HG02763 (cell line): ENCODE results near the gene TSHZ2.

Source experiments
- ATAC-seq: cut with Tn5 transposase; IDR thresholded peaks from one replicate; pipeline ENCODE4 v1.9.1; 2021; ENCODE audit warnings: mild to moderate bottlenecking, moderate library complexity; ENCODE audit not compliant: unreplicated experiment

Gene TSHZ2

DNA sequence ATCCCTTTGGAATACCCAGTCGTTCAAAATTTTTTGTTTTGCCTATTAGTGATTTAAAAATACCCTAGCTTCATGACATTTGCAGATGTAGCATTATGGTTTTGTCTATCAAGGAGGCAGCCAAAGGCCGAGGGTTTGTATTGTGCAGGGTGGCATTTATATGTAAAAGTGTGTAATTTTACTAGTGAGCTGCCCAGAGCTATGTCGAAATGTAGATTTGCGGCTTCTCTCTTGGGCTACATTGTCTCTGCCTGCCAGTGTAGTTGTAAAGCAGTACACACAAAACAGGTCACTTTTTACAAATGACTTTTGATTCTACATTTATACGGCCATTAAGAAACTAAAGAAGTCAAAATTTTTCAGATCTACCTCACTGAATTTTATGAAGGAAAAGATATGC, 87.7 kb downstream of the TSHZ2 start:
- no peak for ATAC-seq

DNA sequence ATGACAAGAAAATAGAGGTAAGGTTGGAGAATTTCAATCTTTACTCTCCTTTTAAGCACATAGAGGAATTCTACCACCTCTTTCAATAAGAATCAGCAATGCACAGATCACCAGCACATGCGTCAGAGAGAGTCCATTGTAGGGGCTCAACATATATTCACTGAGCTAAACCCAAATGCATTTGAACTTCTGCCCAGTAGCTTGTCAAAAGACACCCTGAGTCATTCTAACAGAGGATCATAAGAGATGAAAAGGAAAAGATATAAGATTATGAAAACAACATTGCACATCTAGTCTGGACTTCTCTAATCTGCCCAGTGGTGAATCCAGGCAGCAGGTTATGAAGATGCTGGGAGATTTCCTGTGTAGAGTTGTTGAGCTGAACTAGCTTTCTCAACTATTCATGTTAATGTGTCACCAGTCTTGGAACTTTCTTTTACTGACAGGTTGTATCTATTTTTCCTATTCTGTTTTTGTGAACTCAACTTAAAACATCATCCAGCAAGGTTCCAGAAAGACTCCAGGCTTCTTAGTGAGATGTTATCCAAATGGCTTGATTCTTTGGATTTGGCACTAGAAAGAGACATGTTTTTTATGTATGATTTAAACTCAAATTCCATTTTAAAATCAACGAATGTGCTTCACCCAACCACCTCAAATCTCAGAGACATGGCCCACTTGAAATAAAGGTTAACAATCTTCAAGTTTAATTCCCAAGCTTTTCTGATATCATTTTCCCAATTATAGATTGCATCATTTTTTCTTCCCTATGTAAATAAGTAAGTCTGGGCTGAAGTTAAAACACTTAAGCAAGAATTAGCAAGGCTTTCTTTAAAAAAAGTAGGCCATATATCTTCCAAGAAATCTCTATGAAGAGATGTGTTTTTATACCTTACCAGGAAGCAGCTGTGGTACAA, 89.3 kb downstream of the TSHZ2 start:
- no peak for ATAC-seq

DNA sequence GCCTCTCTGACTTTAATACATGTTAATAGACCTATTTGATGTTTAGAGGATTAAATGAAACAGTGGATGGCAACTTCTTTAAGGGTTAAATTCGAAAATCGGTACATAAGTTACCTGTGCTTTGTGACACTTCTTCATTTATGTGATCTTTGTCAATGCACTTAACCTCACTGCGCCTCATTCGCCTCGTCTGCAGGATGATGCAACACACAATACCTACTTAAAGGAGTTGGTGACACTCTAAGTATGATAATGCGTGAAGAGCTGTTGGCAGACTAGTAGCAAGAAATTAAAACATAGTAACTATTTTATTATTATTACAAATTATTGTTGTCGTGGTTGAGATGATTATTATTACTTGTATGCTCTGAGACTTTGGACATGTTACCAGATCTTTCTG, 92.8 kb downstream of the TSHZ2 start:
- ATAC-seq = no peak

DNA sequence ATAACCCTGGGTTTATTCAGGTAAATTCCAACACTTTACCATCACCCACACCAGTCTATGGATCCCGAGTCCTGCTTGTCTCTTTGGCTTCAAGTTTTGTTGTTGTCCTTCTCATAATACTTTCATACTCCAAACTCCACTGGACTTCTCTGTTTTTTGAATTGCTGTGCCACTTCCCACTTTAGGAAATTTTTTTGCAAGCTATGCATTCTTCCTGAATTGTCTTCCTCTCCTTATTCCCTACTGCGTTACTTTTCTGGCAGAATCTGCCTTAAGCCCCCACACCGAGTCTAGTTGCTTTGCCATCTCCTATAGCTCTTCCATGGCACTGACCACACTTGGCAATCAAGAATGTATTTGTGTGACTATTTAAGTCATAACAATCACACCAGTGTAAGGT, 96.1 kb downstream of the TSHZ2 start:
- no peak for ATAC-seq

DNA sequence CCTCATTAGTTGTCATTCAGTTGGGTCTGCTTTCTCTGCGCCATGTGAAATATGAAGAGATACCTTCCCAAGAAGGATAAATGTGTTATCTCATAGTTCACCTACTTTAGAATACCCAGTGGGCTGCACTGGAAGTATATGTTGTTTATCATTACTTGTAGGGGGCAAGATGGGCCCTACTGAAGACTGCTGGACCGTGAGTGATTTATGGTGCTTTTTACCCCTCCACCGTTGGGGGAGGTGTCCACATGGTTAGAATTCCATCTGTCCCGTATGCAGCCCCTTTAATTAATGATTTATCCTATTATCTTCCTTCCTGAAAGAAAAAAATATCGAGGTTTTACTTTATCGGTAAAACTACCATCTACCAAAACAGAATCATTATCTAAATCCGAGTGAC, 97.0 kb downstream of the TSHZ2 start:
- ATAC-seq = no peak

DNA sequence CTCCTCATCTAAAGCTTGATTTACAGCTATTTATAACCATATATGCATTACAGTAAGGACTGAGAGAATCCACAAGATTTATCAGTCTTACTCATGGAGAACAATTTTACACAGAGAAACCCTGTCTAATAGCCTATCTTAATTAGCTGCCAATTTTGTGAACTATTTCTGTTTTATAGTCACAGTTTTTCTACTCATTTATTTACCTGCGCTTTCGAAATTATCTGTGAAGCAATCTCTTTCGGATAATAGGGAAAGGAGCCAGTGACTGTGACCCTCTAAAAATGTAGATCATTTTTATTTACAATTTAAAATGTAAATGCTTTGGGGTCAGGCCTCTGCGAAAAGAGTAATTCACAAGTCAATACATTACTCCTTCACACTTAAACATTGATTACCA, 98.1 kb downstream of the TSHZ2 start:
- ATAC-seq = no peak

DNA sequence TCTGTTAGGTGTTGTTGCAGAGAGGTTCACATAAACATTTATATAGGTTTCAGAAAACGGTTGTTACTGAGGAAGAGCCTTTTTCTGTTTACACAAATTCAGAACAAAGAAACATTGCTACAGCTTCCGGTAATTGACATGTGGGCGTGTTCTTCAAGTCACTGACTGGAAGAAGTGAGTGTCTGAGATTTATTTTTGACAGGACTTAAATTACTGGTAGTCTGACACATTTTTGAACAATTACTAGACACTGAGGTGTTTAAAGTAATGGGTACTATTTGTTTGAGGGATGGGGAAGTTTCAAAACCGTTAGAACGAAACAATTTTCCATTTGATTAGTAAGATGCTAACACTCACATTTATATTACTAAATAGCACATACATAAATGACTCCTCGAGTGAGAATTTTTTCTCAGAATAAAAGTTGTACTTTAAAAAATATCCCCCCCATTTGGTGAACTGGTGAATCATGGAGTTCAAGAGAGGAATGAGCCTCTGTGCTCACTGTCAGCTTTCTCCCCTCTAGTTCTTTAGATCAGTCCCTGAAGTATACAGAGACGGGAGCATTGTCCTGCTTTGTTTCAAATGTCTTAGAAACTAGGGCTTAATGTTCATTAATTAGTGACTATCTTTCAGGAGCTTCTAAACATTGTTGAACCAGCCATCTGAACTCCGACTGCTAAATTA, 98.7 kb downstream of the TSHZ2 start:
- no peak for ATAC-seq

DNA sequence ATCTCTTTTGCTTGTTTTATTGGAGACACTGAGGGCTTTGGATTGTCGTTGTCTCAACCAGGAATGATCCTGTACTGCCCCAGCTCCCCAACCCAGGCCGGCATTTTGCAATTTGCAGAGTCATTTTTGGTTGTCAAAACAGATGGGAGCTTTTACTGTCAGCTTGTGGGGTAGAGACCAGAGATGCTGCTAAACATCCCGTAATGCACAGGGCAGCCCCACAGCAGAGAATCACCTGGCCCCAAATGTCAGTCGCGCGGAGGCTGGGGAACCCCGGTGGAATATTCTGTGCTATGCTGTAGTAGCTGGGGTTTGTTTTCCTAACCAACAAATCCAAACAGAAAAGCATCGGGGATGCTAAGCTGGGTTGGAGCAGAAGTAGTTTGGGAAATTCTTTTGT, 99.7 kb downstream of the TSHZ2 start:
- ATAC-seq = no peak

DNA sequence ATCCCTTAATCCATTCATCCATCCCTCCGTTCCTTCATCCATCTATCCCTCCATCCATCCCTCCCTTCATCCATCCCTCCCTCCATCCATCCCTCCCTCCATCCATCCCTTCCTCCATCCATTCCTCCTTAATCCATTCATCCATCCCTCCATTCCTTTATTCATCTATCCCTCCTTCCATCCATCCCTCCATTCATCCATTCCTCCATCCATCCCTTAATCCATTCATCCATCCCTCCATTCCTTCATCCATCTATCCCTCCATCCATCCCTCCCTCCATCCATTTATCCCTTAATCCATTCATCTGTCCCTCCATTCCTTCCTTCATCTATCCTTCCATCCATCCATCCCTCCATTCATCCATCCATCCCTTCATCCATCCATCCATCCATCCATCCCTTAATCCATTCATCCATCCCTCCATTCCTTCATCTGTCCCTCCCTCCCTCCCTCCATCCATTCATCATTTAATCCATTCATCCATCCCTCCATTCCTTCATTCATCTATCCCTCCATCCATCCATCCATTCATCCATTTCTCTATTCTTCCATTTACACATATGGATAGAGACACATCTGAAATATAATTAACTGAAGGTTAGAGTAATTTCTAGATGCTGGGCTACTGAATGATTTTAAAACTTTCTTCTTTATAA, 100.9 kb downstream of the TSHZ2 start:
- no peak for ATAC-seq

DNA sequence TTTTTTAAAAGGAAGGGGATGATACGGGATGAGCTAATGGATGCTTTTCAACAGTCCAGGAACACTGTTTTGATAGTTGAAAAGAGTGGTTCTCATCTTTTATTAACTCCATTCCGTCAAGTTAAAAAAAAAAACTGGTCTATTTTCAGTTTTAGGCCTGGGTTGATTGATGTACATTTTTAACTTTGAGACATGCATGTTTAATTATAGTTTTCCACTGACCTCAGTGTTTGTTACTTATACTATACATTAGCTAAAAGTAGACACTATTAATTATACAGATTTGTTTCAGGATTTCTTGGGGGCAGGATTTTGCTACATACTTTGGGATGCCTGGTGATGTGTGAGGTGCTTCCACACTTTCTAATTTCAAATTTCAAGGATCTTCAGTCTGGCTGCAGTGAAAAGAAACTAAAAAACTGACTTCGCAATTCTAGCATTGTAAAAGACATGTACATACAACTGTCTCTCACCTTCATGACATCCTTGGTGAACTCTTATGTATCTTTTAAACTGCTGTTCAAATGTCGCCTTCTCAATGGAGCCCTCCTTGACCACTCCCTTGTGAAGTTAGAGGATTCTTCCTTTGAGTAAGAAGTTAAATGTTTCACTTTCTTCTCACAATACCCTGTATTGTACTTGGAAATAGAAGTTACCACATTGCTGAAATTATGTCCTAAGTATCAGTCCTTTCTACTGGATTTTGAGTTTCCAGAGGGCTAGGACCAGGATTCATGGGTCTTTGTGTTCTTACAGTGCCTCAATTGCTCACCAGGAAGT, 101.7 kb downstream of the TSHZ2 start:
- no peak for ATAC-seq

DNA sequence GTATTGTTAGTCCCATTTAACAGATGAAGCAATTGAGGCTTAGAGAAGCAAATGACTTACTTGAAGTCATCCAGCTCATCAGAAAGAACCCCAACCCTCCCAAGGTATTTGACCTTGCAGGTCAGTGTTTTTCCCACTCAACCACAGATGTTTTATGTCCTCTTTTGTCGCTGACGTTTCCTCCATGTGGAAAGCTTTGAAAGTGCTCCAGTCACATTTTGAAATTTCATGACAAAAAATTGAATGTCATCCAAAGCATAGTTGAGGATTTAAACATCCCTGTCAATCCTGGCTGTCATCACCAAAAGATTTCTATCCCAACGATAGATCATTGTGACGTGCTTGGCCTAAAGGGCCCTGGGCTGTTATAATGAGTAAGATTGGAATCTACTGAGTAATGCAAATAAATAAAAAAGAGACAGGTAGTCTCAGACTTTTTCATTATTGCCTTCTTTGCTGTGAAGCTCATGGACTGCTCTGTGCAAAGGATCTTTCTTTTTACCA, 102.7 kb downstream of the TSHZ2 start:
- no peak for ATAC-seq

DNA sequence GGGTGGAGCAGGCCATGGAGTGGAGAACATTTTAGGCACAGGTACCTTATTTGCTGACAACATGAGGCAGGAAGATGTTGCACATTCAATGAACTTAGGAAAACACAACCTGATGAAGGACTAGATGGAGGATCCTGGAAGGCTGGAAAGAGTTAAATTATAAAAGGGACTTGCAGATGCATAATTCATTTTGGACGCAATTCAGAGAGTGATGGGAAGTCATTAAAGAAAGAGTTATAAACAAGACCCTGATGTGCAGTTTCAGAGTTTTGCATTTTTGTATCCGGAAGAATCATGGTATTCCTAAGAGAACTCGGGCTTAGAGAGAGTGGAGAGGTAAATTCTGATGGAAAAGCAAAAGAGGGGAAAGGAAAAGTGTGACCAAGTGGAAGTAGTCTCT, 104.5 kb downstream of the TSHZ2 start:
- no peak for ATAC-seq

DNA sequence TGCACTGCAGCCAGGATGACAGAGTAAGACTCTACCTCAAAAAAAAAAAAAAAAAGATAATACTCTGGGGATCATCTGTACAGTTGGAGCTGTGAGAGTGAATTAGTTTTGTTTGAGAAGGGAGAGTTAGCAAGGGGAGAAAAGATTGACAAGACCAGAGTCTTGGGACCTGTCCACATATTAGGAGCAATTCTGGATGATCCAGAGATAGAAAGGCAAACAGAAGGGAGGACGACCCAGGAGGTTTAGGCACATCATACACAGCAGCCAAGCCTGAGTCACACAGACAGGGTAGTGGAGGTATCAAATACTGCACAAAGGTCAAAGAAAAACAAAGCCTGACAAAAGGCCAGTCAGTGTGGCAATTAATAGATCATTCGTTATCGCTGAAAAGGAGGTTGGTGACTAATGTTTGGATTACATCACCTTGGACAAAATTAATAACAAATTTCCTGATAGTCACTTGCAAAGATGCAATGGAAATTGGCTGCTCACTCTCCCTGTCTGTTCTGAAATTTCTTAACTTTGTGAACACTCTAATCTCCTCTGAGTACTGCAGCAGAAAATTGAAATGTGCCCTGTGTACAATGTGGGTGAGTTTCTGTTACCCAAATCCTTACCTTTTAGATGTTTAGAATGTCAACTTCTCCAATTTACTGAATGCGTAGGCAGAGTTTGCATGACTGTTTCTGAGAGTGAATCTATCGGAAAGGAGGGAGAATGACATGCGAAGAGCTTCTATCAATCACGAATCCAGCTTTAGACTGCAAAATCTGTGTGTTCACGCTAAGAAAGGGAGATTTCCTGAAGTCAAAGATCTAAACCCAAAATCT, 105.4 kb downstream of the TSHZ2 start:
- no peak for ATAC-seq

DNA sequence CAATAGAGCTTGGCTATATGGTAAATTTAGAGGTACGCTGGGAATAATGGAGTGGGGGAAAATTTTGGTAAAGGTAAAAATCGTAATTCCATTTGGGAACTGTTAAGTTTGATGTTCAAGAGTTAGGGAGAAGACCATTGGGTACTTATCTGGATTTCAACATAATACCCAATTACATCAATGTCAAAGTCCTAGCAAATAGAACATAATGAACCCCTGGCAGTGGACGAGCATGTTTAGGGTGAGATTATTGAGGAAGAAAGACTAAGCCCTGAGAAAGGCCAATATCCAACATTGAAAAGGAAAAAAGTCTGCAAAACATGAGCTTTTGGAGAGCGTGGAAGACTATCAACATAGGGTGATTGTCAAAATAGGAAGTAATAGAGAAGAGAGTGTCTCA, 106.6 kb downstream of the TSHZ2 start:
- ATAC-seq = no peak

DNA sequence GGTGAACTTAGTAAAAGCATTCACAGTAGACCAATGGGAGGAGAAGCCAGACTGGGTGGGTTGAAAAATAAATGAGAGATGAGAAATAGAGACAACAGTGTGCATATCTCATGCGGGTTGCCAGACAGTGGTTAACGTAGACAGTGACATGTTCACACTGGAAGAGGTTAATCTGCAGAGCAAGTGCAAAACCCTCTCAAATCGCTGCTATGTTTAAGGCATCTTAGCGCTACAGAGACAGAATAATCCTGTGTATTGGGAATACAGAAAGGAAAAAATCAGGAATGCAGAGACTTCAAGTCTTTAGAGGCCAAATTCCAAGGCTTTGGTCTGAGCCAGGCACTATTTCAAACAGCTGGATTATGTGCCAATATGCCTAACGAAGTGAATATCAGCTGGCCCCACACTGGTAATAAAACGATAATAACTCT, 107.1 kb downstream of the TSHZ2 start:
- no peak for ATAC-seq

DNA sequence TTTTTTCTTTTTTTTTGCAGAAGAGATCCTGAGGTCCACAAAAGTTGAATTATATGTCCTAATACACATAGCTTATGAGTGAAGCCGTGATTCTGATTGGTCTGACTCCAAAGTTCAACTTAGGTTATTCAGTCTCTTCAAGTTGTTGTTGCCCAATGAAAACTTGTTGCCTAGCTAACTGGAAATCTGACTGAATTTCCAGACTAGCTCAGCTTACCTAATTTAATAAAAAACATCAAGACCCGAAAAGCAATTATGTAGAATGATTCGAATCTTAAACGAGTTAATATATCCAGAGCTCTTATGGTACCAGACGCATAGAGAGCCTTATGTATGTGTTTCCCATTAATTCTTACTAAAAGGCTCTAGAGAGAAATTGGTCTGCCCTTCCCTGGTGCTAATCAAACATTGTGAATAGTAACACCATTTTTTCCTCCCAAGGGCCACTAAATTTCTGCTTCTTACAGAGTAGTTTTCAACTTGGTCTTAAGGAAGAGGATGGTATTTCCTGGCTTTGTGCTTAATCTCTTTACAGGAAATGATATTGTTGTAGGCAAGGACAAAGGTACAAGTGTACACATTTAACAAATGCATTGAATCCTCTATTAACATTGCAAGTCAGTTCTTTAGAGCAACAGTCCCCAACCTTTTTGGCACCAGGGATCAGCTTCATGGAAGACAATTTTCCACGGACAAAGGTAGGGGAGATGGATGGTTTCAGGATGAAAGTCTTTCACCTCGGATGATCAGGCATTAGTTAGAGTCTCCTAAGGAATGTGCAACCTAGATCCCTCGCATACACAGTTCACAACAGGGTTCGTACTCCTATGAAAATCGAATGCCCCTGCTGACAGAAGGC, 107.9 kb downstream of the TSHZ2 start:
- ATAC-seq = no peak

DNA sequence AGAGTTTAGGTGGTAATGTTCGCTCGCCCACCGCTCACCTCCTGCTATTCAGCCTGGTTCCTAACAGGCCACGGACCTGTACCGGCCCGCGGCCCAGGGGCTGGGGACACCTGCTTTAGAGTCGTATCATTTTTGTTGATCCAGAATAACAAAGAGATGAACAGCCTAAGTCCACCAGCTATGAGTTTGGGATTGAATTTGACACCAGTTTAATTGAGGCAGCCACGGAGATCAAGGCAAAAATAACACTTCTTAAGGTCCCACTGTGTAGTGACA, 108.5 kb downstream of the TSHZ2 start:
- no peak for ATAC-seq

DNA sequence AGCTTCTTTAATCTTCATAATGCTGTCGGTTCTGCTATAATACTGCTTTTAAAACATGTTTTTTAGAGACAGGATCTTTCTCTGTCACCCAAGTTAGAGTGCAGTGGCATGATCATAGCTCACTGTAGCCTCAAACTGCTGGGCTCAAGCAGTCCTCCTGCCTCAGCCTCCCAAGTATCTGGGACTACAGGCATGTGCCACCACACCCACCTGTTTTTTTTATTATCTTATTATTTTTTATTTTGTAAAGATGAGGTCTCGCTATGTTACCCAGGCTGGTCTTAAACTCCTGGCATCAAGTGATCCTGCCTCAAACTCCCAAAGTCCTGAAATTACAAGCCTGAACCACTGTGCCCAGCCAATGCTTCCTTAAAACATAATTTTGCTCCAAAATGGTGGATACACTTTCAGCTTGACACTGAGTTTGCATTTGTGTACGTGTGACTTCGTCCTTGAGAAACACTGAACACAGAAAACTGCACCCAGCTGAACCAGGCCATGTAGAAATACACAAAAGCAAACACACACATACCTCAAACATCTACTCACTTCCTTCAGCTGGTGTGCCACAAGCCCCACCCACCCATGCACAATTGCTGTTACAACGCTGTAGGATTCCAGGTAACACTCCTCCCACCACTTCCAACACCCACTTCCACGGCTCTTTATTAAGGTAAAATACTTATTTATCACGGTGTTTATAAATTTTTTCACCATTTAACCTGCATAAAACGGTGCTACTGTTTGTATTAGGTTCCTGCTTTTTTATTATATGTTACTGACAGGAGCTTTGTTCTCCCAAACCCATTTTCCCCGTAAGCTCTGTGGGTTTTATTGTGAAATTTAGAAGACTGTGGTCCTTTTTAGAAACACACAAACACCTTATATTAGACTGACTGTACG, 109.1 kb downstream of the TSHZ2 start:
- no peak for ATAC-seq
